B cell (primary cell): ENCODE measurements around the gene HES5. TPM values are rescaled to one million over a fixed set of nuclear protein-coding genes. Genes with fewer than 3 reads are reported as not detected.

ENCODE experiments used
- ATAC-seq: fragments of 200-7000 bp; cut with Tn5 transposase; one replicate; pipeline ENCODE4 v1.10.0; 2021; ENCODE audit warnings: low read depth, mild to moderate bottlenecking, moderate number of reproducible peaks, moderate library complexity
- CTCF ChIA-PET: fragments of 350-600 bp; sonication (Branson Sonifier 250); formaldehyde crosslinking; loops from one replicate; lab custom pipeline; 2021; ENCODE audit warnings: antibody characterized with exemption, inconsistent platforms; lab: Charles Lee
- POLR2A ChIA-PET: fragments of 350-600 bp; sonication (Branson Sonifier 250); formaldehyde crosslinking; loops from one replicate; lab custom pipeline; 2021; ENCODE audit warnings: antibody characterized with exemption; lab: Charles Lee
- DNase-seq: peaks from one replicate; pipeline ENCODE4 v3.0.0; 2013
- H2AFZ ChIP-seq: 2 replicates; pipeline ENCODE4 v1.6.1; 2012; ENCODE audit warnings: mild to moderate bottlenecking, low read depth, low read length; ENCODE audit not compliant: insufficient read depth, poor library complexity, severe bottlenecking
- H3K27ac ChIP-seq, 2 donors: 1 replicate in 1 of 2; 2 replicates in 1 of 2; pipeline ENCODE4 v1.5.1; 2012 to 2013; ENCODE audit warnings: low read length in 2 of 2, mild to moderate bottlenecking in 2 of 2, moderate library complexity in 1 of 2
- H3K27me3 ChIP-seq, 4 experiments: fragments of 200-600 bp in 1 of 4; sonication (generic) in 1 of 4; replicated peaks in 1 of 4; 1 replicate in 2 of 4; 2 replicates in 2 of 4; pipeline versions ENCODE4 v1.6.1 to v1.7.0; 2013 to 2016; ENCODE audit warnings: low read length in 3 of 4, mild to moderate bottlenecking in 2 of 4, mixed read lengths in 1 of 4, moderate library complexity in 1 of 4; ENCODE audit not compliant: insufficient read depth in 4 of 4, control insufficient read depth in 3 of 4; ENCODE audit errors: control extremely low read depth in 1 of 4
- H3K36me3 ChIP-seq, 2 experiments: replicated peaks in 1 of 2; 1 replicate in 1 of 2; 2 replicates in 1 of 2; pipeline versions ENCODE4 v1.6.1 to v1.7.1; 2013; ENCODE audit warnings: low read length in 1 of 2; ENCODE audit not compliant: insufficient read depth in 2 of 2, control insufficient read depth in 1 of 2; ENCODE audit errors: control extremely low read depth in 1 of 2, extremely low read depth in 1 of 2
- H3K4me1 ChIP-seq, 2 donors: fragments of 200-600 bp in 1 of 2; sonication (generic) in 1 of 2; 1 replicate in 1 of 2; 2 replicates in 1 of 2; pipeline versions ENCODE4 v1.5.1 to v1.6.1; 2013 to 2017; ENCODE audit warnings: low read length in 2 of 2; ENCODE audit not compliant: control insufficient read depth in 2 of 2, insufficient read depth in 2 of 2
- H3K4me2 ChIP-seq: replicated peaks from 2 replicates; pipeline ENCODE3; 2012; ENCODE audit warnings: mild to moderate bottlenecking, low read depth, low read length; ENCODE audit not compliant: poor library complexity, severe bottlenecking
- H3K4me3 ChIP-seq, 5 experiments: fragments of 200-600 bp in 1 of 5; sonication (generic) in 1 of 5; 1 replicate in 3 of 5; 2 replicates in 2 of 5; pipeline versions ENCODE4 v1.5.1 to v1.7.0; 2011 to 2016; ENCODE audit warnings: low read length in 4 of 5, mild to moderate bottlenecking in 4 of 5, low read depth in 2 of 5, control low read depth in 1 of 5, moderate library complexity in 1 of 5; ENCODE audit not compliant: insufficient read depth in 1 of 5; ENCODE audit errors: control extremely low read depth in 1 of 5, extremely low read depth in 1 of 5
- H3K79me2 ChIP-seq: fragments of 200-600 bp; sonication (generic); one replicate; pipeline ENCODE4 v1.6.0; 2016; ENCODE audit warnings: low read length; ENCODE audit not compliant: control insufficient read depth, insufficient read depth
- H3K9ac ChIP-seq: fragments of 200-600 bp; sonication (generic); 2 replicates; pipeline ENCODE4 v1.6.1; 2017; ENCODE audit warnings: mild to moderate bottlenecking, low read length, moderate library complexity
- H3K9me3 ChIP-seq, 3 donors: one replicate each; pipeline versions ENCODE4 v1.6.1 to v1.7.1; 2013; ENCODE audit warnings: low read length in 2 of 3; ENCODE audit not compliant: control insufficient read depth in 2 of 3, insufficient read depth in 1 of 3; ENCODE audit errors: control extremely low read depth in 1 of 3
- H4K20me1 ChIP-seq: 2 replicates; pipeline ENCODE4 v1.6.0; 2012; ENCODE audit warnings: mild to moderate bottlenecking, low read length; ENCODE audit not compliant: insufficient read depth, control insufficient read depth, poor library complexity, severe bottlenecking
- H3K27ac Mint-ChIP-seq: one replicate; pipeline ENCODE4 v1.8.0; 2021; ENCODE audit warnings: mixed read lengths
- H3K27me3 Mint-ChIP-seq: one replicate; pipeline ENCODE4 v1.8.0; 2021; ENCODE audit warnings: mixed read lengths
- H3K4me1 Mint-ChIP-seq: one replicate; pipeline ENCODE4 v1.8.0; 2021; ENCODE audit warnings: mixed read lengths
- H3K4me3 Mint-ChIP-seq: one replicate; pipeline ENCODE4 v1.8.0; 2021; ENCODE audit warnings: mixed read lengths
- H3K9me3 Mint-ChIP-seq: one replicate; pipeline ENCODE4 v1.8.0; 2022; ENCODE audit warnings: mixed read lengths; ENCODE audit not compliant: insufficient read depth
- EZH2 ChIP-seq: IDR thresholded peaks from 2 replicates; pipeline ENCODE4 v1.6.1; 2012; ENCODE audit warnings: borderline replicate concordance, low read depth, mild to moderate bottlenecking, moderate library complexity, low read length; ENCODE audit not compliant: insufficient read depth, poor library complexity, severe bottlenecking
- WGBS: methylation state at CpG from one replicate; pipeline ENCODE4 v1.1.5; 2013; ENCODE audit warnings: missing lambda C conversion rate; ENCODE audit not compliant: insufficient coverage; 5-methylcytosine and 5-hydroxymethylcytosine counted together
- intact Hi-C: fragments of 100-400 bp; cut with micrococcal nuclease; formaldehyde crosslinking; loops from one replicate; pipeline ENCODE4 v1.10.0; 2022
- polyA plus RNA-seq: library from polyadenylated mRNA; depleted of rRNA; stranded (reverse); fragments of >200 nt; gene quantifications from 2 replicates; pipeline ENCODE4 v1.2.3, GENCODE V29; 2012
- total RNA-seq, 2 donors: library from RNA; stranded (reverse); fragments of 120-200 nt in 1 of 2; gene quantifications; 1 replicate in 1 of 2; 2 replicates in 1 of 2; pipeline versions ENCODE4 v1.2.3 to v1.2.4, GENCODE V29; 2013 to 2022
- TF ChIP-seq, protein P1 (sequence below): fragments of 200-600 bp; IDR thresholded peaks from one replicate; pipeline ENCODE4 v1.8.0; 2022; ENCODE audit warnings: antibody characterized with exemption, mild to moderate bottlenecking

The HES5 gene
- total and polyA plus RNA-seq, 2 donors (not counting 1 experiment from before 2014, with no cell fraction given): not detected

DNA sequence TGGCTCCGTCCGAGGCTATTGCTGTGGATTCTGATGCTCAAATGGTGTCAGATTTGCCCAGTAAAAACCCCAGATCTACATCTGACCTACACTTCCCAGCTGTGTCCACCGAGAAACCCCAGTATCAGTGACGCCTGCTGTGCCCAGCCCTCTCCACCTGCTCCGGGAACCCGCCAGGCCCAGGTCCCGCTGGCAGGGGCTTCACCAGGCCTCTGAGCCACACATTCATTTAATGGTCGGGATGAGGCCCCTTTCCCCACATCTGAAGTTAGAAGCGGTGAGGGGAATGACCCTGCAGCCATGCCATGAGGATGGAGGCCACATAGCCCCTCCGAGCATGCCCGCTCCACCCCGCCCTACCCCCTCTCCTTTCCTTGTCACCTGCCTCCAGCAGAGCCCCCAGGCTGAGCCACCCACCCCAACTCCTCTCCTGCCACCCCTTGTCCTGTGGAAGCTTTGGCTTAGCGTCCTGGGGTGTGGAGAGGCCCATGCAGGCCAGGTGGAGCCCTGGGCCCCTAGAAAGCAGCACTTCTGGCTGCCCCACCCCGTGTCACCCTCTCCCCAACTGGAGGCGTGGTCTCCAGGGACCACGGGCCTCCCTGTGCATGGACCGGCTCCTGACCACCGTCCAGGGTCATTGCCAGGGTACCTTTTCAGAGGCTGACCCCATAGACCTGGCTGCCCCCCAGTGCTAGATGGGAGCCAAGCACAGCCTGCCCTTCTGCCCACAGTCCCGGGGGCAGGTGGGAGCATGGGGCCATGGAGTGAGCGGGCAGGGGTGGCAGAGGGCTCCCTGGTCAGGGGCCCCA is 34.1 kb upstream of the HES5 start:
- CTCF ChIA-PET: interaction anchor here (1.0 to 1.1 kb wide), 2 partner anchors 17 to 222 kb away, joined by 3 read pairs; no protein-coding TSS in a partner anchor
- Histone ChIP-seq H3K4me1 (no peaks in the 10 kb centered on the region), H2AFZ (no peak overlapping the region), H3K4me3 (no peak overlapping the region), H3K27ac (no peak overlapping the region), H3K9me3 (no peaks in the 10 kb centered on the region), H3K9ac (no peak overlapping the region), H3K4me2 (no peak overlapping the region), H3K27me3 (no peaks in the 10 kb centered on the region), H4K20me1 (peaks cover 15% of the 10 kb centered on the region), H3K79me2 (no peaks in the 10 kb centered on the region), H3K36me3 (peaks cover 0 to 38% of the 10 kb centered on the region in 2 experiments)
- POLR2A ChIA-PET: interaction anchor here (2.0 to 2.5 kb wide), 2 partner anchors 8 to 21 kb away, joined by 7 to 18 read pairs; partner anchors contain the start of genes PRXL2B and TNFRSF14
- no peaks in the 10 kb centered on the region for H3K9me3 Mint-ChIP-seq
- WGBS: 83% methylated on average over 16 of the region's 20 CpGs
- no peak overlapping the region for H3K27ac Mint-ChIP-seq
- TF ChIP-seq EZH2: no peak
- TF ChIP-seq, protein P1, sequence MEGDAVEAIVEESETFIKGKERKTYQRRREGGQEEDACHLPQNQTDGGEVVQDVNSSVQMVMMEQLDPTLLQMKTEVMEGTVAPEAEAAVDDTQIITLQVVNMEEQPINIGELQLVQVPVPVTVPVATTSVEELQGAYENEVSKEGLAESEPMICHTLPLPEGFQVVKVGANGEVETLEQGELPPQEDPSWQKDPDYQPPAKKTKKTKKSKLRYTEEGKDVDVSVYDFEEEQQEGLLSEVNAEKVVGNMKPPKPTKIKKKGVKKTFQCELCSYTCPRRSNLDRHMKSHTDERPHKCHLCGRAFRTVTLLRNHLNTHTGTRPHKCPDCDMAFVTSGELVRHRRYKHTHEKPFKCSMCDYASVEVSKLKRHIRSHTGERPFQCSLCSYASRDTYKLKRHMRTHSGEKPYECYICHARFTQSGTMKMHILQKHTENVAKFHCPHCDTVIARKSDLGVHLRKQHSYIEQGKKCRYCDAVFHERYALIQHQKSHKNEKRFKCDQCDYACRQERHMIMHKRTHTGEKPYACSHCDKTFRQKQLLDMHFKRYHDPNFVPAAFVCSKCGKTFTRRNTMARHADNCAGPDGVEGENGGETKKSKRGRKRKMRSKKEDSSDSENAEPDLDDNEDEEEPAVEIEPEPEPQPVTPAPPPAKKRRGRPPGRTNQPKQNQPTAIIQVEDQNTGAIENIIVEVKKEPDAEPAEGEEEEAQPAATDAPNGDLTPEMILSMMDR: no peak
- ATAC-seq: no peak
- no peak overlapping the region for H3K4me3 Mint-ChIP-seq
- H3K27me3 Mint-ChIP-seq: no peaks in the 10 kb centered on the region
- intact Hi-C loops: no loop called here
- peaks cover 5% of the 10 kb centered on the region for H3K4me1 Mint-ChIP-seq
- no peak for DNase-seq

DNA sequence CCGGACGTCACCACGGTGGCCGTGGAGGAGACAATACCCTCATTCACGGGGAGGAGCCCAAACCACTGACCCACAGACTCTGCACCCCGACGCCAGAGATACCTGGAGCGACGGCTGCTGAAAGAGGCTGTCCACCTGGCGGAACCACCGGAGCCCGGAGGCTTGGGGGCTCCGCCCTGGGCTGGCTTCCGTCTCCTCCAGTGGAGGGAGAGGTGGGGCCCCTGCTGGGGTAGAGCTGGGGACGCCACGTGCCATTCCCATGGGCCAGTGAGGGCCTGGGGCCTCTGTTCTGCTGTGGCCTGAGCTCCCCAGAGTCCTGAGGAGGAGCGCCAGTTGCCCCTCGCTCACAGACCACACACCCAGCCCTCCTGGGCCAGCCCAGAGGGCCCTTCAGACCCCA is 33.1 kb upstream of the HES5 start:
- peaks cover 8% of the 10 kb centered on the region for H3K79me2 ChIP-seq
- no peak overlapping the region for H3K27ac ChIP-seq
- H2AFZ ChIP-seq: no peak overlapping the region
- no peaks in the 10 kb centered on the region for H3K27me3 ChIP-seq
- H3K9me3 ChIP-seq: peaks cover 0 to 3% (median 0%) of the 10 kb centered on the region in 3 donors
- 98% methylated on average over 16 of the region's 18 CpGs for WGBS
- CTCF ChIA-PET: interaction anchor here (1.0 kb wide), 1 partner anchor 223 kb away, joined by 3 read pairs; no protein-coding TSS in a partner anchor
- peaks cover 4 to 9% of the 10 kb centered on the region in 2 donors for H3K4me1 ChIP-seq
- H3K4me3 ChIP-seq: no peak overlapping the region
- Mint-ChIP-seq H3K4me1 (peaks cover 10% of the 10 kb centered on the region), H3K27me3 (no peaks in the 10 kb centered on the region), H3K27ac (no peak overlapping the region), H3K9me3 (no peaks in the 10 kb centered on the region), H3K4me3 (no peak overlapping the region)
- peaks cover 25% of the 10 kb centered on the region for H4K20me1 ChIP-seq
- ATAC-seq (no peak), DNase-seq (no peak)
- H3K36me3 ChIP-seq: peaks cover 0 to 48% of the 10 kb centered on the region in 2 experiments
- POLR2A ChIA-PET: interaction anchor here (2.5 kb wide), 1 partner anchor 22 kb away, joined by 18 read pairs; the partner anchor contains the start of gene PRXL2B
- intact Hi-C loops: no loop called here
- no peak overlapping the region for H3K4me2 ChIP-seq
- TF ChIP-seq EZH2: no peak
- TF ChIP-seq, protein P1: no peak
- no peak overlapping the region for H3K9ac ChIP-seq
